ENCODE results near the gene VSIR.
A peak's percentile ranks its signal among the peaks of the same experiment; 100 is the strongest.

Gene VSIR

DNA sequence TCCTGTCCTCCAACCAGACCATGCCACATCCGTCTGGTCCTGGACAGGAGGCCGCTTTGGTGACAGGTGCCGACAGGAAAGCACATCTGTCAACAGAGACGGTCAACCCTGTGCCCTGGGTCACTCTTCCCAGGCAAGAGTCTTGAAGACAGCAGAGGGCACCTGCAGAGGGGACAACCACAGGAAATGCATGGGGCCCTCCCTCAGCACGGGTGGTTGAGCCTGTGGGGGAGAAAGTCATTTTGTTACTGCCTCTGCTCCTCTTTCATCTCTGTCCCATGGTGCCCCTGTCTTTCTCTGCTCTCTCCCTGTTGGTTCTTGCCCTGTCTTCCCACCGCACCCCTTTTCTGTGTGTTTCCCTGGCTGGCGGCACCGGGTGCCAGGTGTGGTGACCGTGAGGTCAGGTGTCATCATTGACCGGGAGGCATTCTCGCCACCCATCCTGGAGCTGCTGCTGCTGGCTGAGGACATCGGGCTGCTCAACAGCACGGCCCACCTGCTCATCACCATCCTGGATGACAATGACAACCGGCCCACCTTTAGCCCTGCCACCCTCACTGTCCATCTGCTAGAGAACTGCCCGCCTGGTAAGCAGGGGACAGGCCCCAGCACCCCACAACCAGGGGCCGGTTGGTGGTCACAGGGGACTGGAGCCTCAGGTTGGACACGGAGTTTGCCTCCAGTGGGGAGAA is 17.6 kb upstream of the VSIR start:
- 89% methylated on average over 14 of the region's 17 CpGs for WGBS (ENCODE audit: insufficient coverage)
- H3K27ac ChIP-seq (ENCODE audit: insufficient read depth in 1 of 2, low read depth in 1 of 2, low read length in 2 of 2, poor library complexity in 1 of 2, severe bottlenecking in 2 of 2): no peak overlapping the region
- ChIA-PET CTCF (interaction anchor here (3.2 kb wide), 1 partner anchor 8 kb away, joined by 13 read pairs; no protein-coding TSS in a partner anchor), POLR2A (no interaction called here)
- no peaks in the 10 kb centered on the region for H3K27me3 ChIP-seq (replicated peaks in 2 of 5; ENCODE audit: control insufficient read depth in 4 of 5, insufficient read depth in 5 of 5, low read length in 4 of 5)
- H3K36me3 ChIP-seq (ENCODE audit: control insufficient read depth in 4 of 4, insufficient read depth in 4 of 4, low read length in 3 of 4): no peaks in the 10 kb centered on the region
- no peak overlapping the region for H3K4me3 ChIP-seq (ENCODE audit: control insufficient read depth in 1 of 7, extremely low read depth in 1 of 7, insufficient read depth in 4 of 7, low read depth in 2 of 7, low read length in 6 of 7)
- H3K9me3 ChIP-seq (ENCODE audit: control extremely low read depth in 1 of 5, control insufficient read depth in 4 of 5, insufficient read depth in 2 of 5, low read depth in 1 of 5, low read length in 4 of 5): no peaks in the 10 kb centered on the region
- no peak for DNase-seq
- H3K4me1 ChIP-seq (ENCODE audit: control extremely low read depth in 1 of 4, control insufficient read depth in 4 of 4, insufficient read depth in 4 of 4, low read length in 3 of 4): peaks cover 0 to 16% (median 7%) of the 10 kb centered on the region in 4 experiments

DNA sequence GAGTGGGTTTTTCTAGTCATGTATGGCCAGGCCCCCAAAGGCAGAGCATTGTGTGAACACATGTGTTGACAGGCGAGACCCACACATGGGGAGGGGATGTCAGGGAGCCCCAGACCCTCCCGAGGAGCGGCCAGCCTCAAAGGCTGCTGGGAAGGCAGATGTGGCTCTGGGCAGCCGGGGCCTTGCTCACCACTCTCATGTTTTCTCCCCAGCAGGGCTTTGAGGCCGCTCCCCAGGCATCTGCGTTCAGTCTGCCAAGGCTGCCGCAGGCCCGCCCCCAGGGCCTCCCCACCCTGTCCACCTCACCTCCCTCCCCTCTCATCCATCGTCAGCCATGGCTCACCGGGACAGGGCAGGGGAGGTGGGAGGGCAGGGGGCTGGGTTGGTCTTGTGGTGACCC is 16.6 kb upstream of the VSIR start:
- Histone ChIP-seq H3K36me3 (ENCODE audit: control insufficient read depth in 4 of 4, insufficient read depth in 4 of 4, low read length in 3 of 4) (no peaks in the 10 kb centered on the region), H3K4me1 (ENCODE audit: control extremely low read depth in 1 of 4, control insufficient read depth in 4 of 4, insufficient read depth in 4 of 4, low read length in 3 of 4) (peaks cover 0 to 12% (median 4%) of the 10 kb centered on the region in 4 experiments), H3K27ac (ENCODE audit: insufficient read depth in 1 of 2, low read depth in 1 of 2, low read length in 2 of 2, poor library complexity in 1 of 2, severe bottlenecking in 2 of 2) (no peak overlapping the region), H3K4me3 (ENCODE audit: control insufficient read depth in 1 of 7, extremely low read depth in 1 of 7, insufficient read depth in 4 of 7, low read depth in 2 of 7, low read length in 6 of 7) (no peak overlapping the region), H3K27me3 (replicated peaks in 2 of 5; ENCODE audit: control insufficient read depth in 4 of 5, insufficient read depth in 5 of 5, low read length in 4 of 5) (no peaks in the 10 kb centered on the region), H3K9me3 (ENCODE audit: control extremely low read depth in 1 of 5, control insufficient read depth in 4 of 5, insufficient read depth in 2 of 5, low read depth in 1 of 5, low read length in 4 of 5) (no peaks in the 10 kb centered on the region)
- DNase-seq: no peak
- CTCF ChIA-PET: no interaction called here
- POLR2A ChIA-PET: no interaction called here
- 92% methylated on average over 4 of the region's 10 CpGs for WGBS (ENCODE audit: insufficient coverage)

DNA sequence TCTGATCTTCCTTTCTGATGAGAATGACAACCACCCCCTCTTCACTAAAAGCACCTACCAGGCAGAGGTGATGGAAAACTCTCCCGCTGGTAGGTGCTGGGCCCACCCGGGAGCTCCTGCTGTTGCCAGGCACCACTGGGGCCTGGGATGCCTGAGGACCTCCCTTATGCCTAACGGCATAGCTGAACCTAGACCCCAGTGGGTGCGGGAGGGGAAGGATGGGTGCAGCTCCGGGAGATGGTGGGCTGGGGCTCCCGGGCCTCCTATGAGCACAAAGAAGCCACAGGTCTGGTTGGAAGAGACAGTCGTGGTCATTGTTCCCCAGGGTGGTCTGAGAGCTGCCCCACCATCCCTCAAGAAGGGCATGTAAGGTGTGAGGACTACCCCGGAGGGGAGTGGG is 15.6 kb upstream of the VSIR start:
- 91% methylated on average over 6 of the region's 8 CpGs for WGBS (ENCODE audit: insufficient coverage)
- Histone ChIP-seq H3K36me3 (ENCODE audit: control insufficient read depth in 4 of 4, insufficient read depth in 4 of 4, low read length in 3 of 4) (no peaks in the 10 kb centered on the region), H3K27me3 (replicated peaks in 2 of 5; ENCODE audit: control insufficient read depth in 4 of 5, insufficient read depth in 5 of 5, low read length in 4 of 5) (no peaks in the 10 kb centered on the region), H3K9me3 (ENCODE audit: control extremely low read depth in 1 of 5, control insufficient read depth in 4 of 5, insufficient read depth in 2 of 5, low read depth in 1 of 5, low read length in 4 of 5) (no peaks in the 10 kb centered on the region), H3K27ac (ENCODE audit: insufficient read depth in 1 of 2, low read depth in 1 of 2, low read length in 2 of 2, poor library complexity in 1 of 2, severe bottlenecking in 2 of 2) (no peak overlapping the region), H3K4me3 (ENCODE audit: control insufficient read depth in 1 of 7, extremely low read depth in 1 of 7, insufficient read depth in 4 of 7, low read depth in 2 of 7, low read length in 6 of 7) (no peak overlapping the region), H3K4me1 (ENCODE audit: control extremely low read depth in 1 of 4, control insufficient read depth in 4 of 4, insufficient read depth in 4 of 4, low read length in 3 of 4) (peaks cover 0 to 17% (median 9%) of the 10 kb centered on the region in 4 experiments)
- ChIA-PET CTCF (no interaction called here), POLR2A (no interaction called here)
- DNase-seq: no peak

DNA sequence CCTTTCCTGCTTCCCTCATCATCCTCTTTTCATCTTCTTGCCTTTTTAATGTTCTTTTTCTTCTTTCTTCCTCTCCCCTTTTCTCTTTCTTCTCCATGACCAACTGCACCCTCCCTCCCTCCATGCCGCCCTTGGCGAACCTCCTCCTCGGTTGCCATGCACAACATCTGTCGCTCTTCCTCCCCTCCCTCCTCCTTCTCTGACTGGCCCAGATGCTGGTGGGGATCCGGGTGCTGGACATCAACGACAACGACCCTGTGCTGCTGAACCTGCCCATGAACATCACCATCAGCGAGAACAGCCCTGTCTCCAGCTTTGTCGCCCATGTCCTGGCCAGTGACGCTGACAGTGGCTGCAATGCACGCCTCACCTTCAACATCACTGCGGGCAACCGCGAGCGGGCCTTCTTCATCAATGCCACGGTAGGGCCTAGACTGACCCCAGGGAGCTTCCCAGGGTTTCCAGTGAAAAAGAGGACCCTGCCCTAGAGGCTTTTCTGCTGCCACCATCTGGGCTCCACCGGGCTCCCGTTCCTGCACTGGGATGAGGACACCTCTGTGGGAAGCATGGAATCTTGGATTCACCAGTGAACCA is 11.5 kb upstream of the VSIR start:
- no peaks in the 10 kb centered on the region for H3K9me3 ChIP-seq (ENCODE audit: control extremely low read depth in 1 of 5, control insufficient read depth in 4 of 5, insufficient read depth in 2 of 5, low read depth in 1 of 5, low read length in 4 of 5)
- DNase-seq: no peak
- ChIA-PET CTCF (interaction anchor here (1.9 to 2.3 kb wide), 2 partner anchors 8 to 11 kb away, joined by 7 to 11 read pairs; partner anchors contain the start of gene VSIR), POLR2A (interaction anchor here (0.6 kb wide), 1 partner anchor 267 kb away, joined by 3 read pairs; no protein-coding TSS in a partner anchor)
- H3K36me3 ChIP-seq (ENCODE audit: control insufficient read depth in 4 of 4, insufficient read depth in 4 of 4, low read length in 3 of 4): no peaks in the 10 kb centered on the region
- whole genome bisulfite sequencing (ENCODE audit: insufficient coverage): 98% methylated on average over 18 of the region's 18 CpGs
- H3K4me3 ChIP-seq (ENCODE audit: control insufficient read depth in 1 of 7, extremely low read depth in 1 of 7, insufficient read depth in 4 of 7, low read depth in 2 of 7, low read length in 6 of 7): no peak overlapping the region
- H3K27ac ChIP-seq (ENCODE audit: insufficient read depth in 1 of 2, low read depth in 1 of 2, low read length in 2 of 2, poor library complexity in 1 of 2, severe bottlenecking in 2 of 2): no peak overlapping the region
- peaks cover 0 to 39% (median 26%) of the 10 kb centered on the region in 4 experiments for H3K4me1 ChIP-seq (ENCODE audit: control extremely low read depth in 1 of 4, control insufficient read depth in 4 of 4, insufficient read depth in 4 of 4, low read length in 3 of 4)
- no peaks in the 10 kb centered on the region for H3K27me3 ChIP-seq (replicated peaks in 2 of 5; ENCODE audit: control insufficient read depth in 4 of 5, insufficient read depth in 5 of 5, low read length in 4 of 5)

DNA sequence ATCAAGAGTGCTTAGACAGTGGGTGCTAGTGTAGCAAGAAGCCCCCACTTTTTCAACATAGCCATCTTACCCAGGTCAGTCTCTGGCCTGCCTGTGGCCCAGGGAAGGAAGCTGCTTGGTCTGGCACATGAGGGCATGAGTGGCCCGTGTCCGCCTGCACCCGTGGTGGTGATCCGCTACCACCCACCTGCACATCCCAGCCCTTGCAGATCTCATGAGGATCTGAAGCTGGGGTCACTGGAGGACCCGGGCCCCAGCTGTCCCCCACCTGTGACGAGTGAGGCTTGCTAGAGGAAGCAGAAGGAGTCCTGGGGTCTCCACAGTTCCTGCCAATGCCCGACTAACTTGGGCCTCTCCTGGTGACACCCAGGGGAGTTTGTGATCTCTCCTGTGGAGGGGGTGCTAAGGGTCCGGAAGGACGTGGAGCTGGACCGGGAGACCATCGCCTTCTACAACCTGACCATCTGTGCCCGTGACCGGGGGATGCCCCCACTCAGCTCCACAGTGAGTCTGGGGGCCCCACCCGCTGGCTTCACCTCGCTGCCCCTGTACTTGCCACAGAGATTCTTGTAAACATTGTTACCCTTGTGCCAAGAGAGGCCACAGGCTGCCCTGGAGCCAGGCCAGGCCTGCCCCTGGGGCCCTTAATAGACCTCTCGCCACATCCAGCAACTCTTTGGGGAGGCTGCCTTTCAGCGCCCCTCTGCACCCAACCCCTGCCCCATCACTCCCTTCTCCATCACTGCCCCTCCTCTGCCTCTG is 10.8 kb upstream of the VSIR start:
- Histone ChIP-seq H3K27me3 (replicated peaks in 2 of 5; ENCODE audit: control insufficient read depth in 4 of 5, insufficient read depth in 5 of 5, low read length in 4 of 5) (no peaks in the 10 kb centered on the region), H3K9me3 (ENCODE audit: control extremely low read depth in 1 of 5, control insufficient read depth in 4 of 5, insufficient read depth in 2 of 5, low read depth in 1 of 5, low read length in 4 of 5) (no peaks in the 10 kb centered on the region), H3K36me3 (ENCODE audit: control insufficient read depth in 4 of 4, insufficient read depth in 4 of 4, low read length in 3 of 4) (no peaks in the 10 kb centered on the region), H3K4me3 (ENCODE audit: control insufficient read depth in 1 of 7, extremely low read depth in 1 of 7, insufficient read depth in 4 of 7, low read depth in 2 of 7, low read length in 6 of 7) (no peak overlapping the region), H3K4me1 (ENCODE audit: control extremely low read depth in 1 of 4, control insufficient read depth in 4 of 4, insufficient read depth in 4 of 4, low read length in 3 of 4) (peaks cover 0 to 46% (median 29%) of the 10 kb centered on the region in 4 experiments), H3K27ac (ENCODE audit: insufficient read depth in 1 of 2, low read depth in 1 of 2, low read length in 2 of 2, poor library complexity in 1 of 2, severe bottlenecking in 2 of 2) (no peak overlapping the region)
- POLR2A ChIA-PET: no interaction called here
- no peak for DNase-seq
- CTCF ChIA-PET: interaction anchor here (0.7 to 2.7 kb wide), 6 partner anchors 8 to 58 kb away, joined by 3 to 13 read pairs (median 7); no protein-coding TSS in a partner anchor
- 78% methylated on average over 13 of the region's 17 CpGs for WGBS (ENCODE audit: insufficient coverage)

DNA sequence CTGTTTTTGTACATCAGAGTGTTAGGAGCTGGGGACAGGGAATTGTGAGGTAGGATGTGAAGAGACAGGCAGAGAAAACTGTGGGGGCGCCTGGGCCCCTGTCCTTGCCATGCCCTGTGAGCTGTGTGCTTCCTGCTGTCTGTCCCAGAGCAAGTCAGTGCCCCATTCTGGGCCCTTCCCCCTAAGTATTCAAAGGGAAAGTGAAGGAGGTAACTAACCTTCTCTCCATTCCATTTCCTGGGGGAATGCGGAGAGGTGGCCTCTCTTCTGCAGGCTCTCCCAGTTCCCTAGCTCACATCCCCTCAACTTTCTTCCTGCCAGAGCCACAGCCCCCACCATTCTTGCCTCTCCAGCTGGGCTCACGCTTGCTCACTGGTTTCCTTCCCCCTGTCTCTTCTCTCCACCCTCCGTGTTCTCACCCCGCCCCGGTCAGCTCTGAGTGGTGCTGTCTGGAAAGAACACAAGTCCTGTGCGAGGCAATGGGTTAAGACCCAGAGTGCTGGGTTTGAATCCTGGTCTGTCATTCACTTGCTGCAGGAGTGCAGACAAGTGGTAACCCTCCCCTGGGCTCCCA is 9.7 kb upstream of the VSIR start:
- ChIA-PET POLR2A (interaction anchor here (0.9 kb wide), 1 partner anchor 29 kb away, joined by 3 read pairs; no protein-coding TSS in a partner anchor), CTCF (interaction anchor here (0.9 to 2.7 kb wide), 12 partner anchors 9 to 114 kb away, joined by 3 to 13 read pairs (median 5); no protein-coding TSS in a partner anchor)
- Histone ChIP-seq H3K9me3 (ENCODE audit: control extremely low read depth in 1 of 5, control insufficient read depth in 4 of 5, insufficient read depth in 2 of 5, low read depth in 1 of 5, low read length in 4 of 5) (no peaks in the 10 kb centered on the region), H3K27me3 (replicated peaks in 2 of 5; ENCODE audit: control insufficient read depth in 4 of 5, insufficient read depth in 5 of 5, low read length in 4 of 5) (no peaks in the 10 kb centered on the region), H3K27ac (ENCODE audit: insufficient read depth in 1 of 2, low read depth in 1 of 2, low read length in 2 of 2, poor library complexity in 1 of 2, severe bottlenecking in 2 of 2) (no peak overlapping the region), H3K36me3 (ENCODE audit: control insufficient read depth in 4 of 4, insufficient read depth in 4 of 4, low read length in 3 of 4) (no peaks in the 10 kb centered on the region), H3K4me3 (ENCODE audit: control insufficient read depth in 1 of 7, extremely low read depth in 1 of 7, insufficient read depth in 4 of 7, low read depth in 2 of 7, low read length in 6 of 7) (peak overlapping the region in 2 of 7 experiments; percentile 0 to 40), H3K4me1 (ENCODE audit: control extremely low read depth in 1 of 4, control insufficient read depth in 4 of 4, insufficient read depth in 4 of 4, low read length in 3 of 4) (peaks cover 2 to 56% (median 29%) of the 10 kb centered on the region in 4 experiments)
- DNase-seq: peak; percentile 14 to 49 (median 47)
- WGBS (ENCODE audit: insufficient coverage): 0% methylated on average over 6 of the region's 7 CpGs

Data from common myeloid progenitor, CD34-positive (primary cell).